Heart right ventricle (tissue), 16 donors: ENCODE data around the gene MOSPD3. TPM values are rescaled to one million over a fixed set of nuclear protein-coding genes. Genes with fewer than 3 reads are reported as not detected.
A peak's percentile ranks its signal among the peaks of the same experiment; 100 is the strongest.

Experiments used
- ATAC-seq, 8 donors: fragments of 200-7000 bp; cut with Tn5 transposase; one replicate each; pipeline ENCODE4 v1.9.1; 2020; ENCODE audit warnings: mild to moderate bottlenecking in 8 of 8, moderate library complexity in 8 of 8, moderate number of reproducible peaks in 1 of 8
- DNase-seq, 2 donors: peaks; one replicate each; pipeline ENCODE4 v3.0.0-alpha.2; 2020
- H3K27ac ChIP-seq, 10 donors: fragments of 200-600 bp; sonication (generic) in 2 of 10; one replicate each; pipeline versions ENCODE4 v1.5.0 to v1.8.0; 2020 to 2022; ENCODE audit warnings: mild to moderate bottlenecking in 3 of 10
- H3K27me3 ChIP-seq, 7 donors: fragments of 200-600 bp; one replicate each; pipeline ENCODE4 v1.8.0; 2021 to 2022; ENCODE audit warnings: mild to moderate bottlenecking in 2 of 7
- H3K36me3 ChIP-seq, 9 donors: fragments of 200-600 bp; sonication (generic) in 1 of 9; one replicate each; pipeline versions ENCODE4 v1.5.0 to v1.8.0; 2020 to 2022; ENCODE audit warnings: mild to moderate bottlenecking in 2 of 9
- H3K4me1 ChIP-seq, 9 donors: fragments of 200-600 bp; sonication (generic) in 1 of 9; one replicate each; pipeline versions ENCODE4 v1.5.0 to v1.8.0; 2020 to 2022; ENCODE audit warnings: mild to moderate bottlenecking in 4 of 9
- H3K4me3 ChIP-seq, 10 donors: fragments of 200-600 bp; sonication (generic) in 2 of 10; one replicate each; pipeline versions ENCODE4 v1.5.0 to v1.8.0; 2020 to 2022; ENCODE audit warnings: mild to moderate bottlenecking in 7 of 10, moderate library complexity in 2 of 10
- H3K9me3 ChIP-seq, 11 donors: fragments of 200-600 bp in 10 of 11; sonication (generic) in 2 of 11; one replicate each; pipeline versions ENCODE4 v1.5.0 to v1.8.0; 2013 to 2022; ENCODE audit warnings: mild to moderate bottlenecking in 2 of 11, control low read depth in 1 of 11, moderate library complexity in 1 of 11
- CTCF ChIP-seq, 9 donors: fragments of 200-600 bp; sonication (generic) in 2 of 9; IDR thresholded peaks; one replicate each; pipeline versions ENCODE4 v1.5.0 to v1.8.0; 2021 to 2022; ENCODE audit warnings: antibody characterized with exemption in 9 of 9, mild to moderate bottlenecking in 5 of 9, moderate library complexity in 1 of 9
- WGBS, 2 donors: extraction: QIAGEN DNeasy Blood & Tissue Kit; methylation state at CpG; one replicate each; pipeline ENCODE4 v1.1.7; 2013; ENCODE audit warnings: inconsistent platforms in 1 of 2; 5-methylcytosine and 5-hydroxymethylcytosine counted together
- intact Hi-C, 10 donors: fragments of 100-400 bp; cut with DNase I; formaldehyde crosslinking; loops; one replicate each; pipeline versions ENCODE4 v1.11.1 to v1.14.2; 2022
- polyA plus RNA-seq, 2 donors: library from polyadenylated mRNA; stranded (reverse); fragments of 200-250 nt; gene quantifications; one replicate each; pipeline ENCODE4 v1.2.3, GENCODE V29; 2013
- total RNA-seq, 10 donors: library from RNA; stranded (reverse); fragmentation: NEBNext Ultra II Directional in 3 of 10; extraction: Animal tissue kit (Norgen Biotek cat#: 25700) in 3 of 10; gene quantifications; one replicate each; pipeline versions ENCODE4 v1.2.1 to v1.2.4, GENCODE V29; 2021 to 2023
- donor health status: Arrhythmogenic right ventricular cardiomyopathy.
- donor health status: ischemic (EF 13 %, LVEDD 7.1; RV severe dilation, severe dysfunction).
- donor health status: healthy with polysubstance abuse.
- donor health status: DM: no; HTN: yes; CAD: no.
- donor health status: DM: no; HTN: no; CAD: no.
- donor health status: ischemic (EF 25% LVEDD 6.9; RV normal size, moderate dysfunction).
- donor health status: ischemic (EF 25% LVEDD 5.7; RV mildly dilated, moderate dysfunction).
- donor health status: healthy.
- donor health status: DM: yes; HTN: yes; CAD: no.
- donor health status: Ischemic cardiomyopathy.
- donor health status: ischemic (EF 35%, LVEDD 5.7; RV mildly dilated, moderate dysfunction).
- donor health status: nonischemic (EF 11% LVEDD 7.7; RV severe dilation, severe dysfunction).
- donor health status: DM: yes; HTN: yes; CAD: no.
- donor health status: PGD.
- donor health status: ischemic (EF 29% LVEDD 5.4; RV normal size, mild dysfunction).
- donor health status: nonischemic (EF 23%, LVEDD 6.1; RV moderate dilation, normal function).

The MOSPD3 gene
- total and polyA plus RNA-seq, 12 donors: 8.0 to 12.6 (median 10.9) TPM

GRCh38 chr7:100571829-100572116, 40.6 kb upstream of the MOSPD3 start:
- Histone ChIP-seq H3K4me3 (no peak overlapping the region), H3K27me3 (peaks cover 0 to 18% (median 0%) of the 10 kb centered on the region in 7 donors), H3K9me3 (no peaks in the 10 kb centered on the region), H3K4me1 (peaks cover 0 to 26% (median 15%) of the 10 kb centered on the region in 9 donors), H3K36me3 (peaks cover 0 to 42% (median 28%) of the 10 kb centered on the region in 9 donors), H3K27ac (no peak overlapping the region)
- TF ChIP-seq CTCF (IDR thresholded peaks at IDR 0.05): no peak
- DNase-seq (no peak), ATAC-seq (no peak)
- 96 to 98% methylated on average over 2 of the region's 2 CpGs for whole genome bisulfite sequencing, 2 donors
- intact Hi-C loops: no loop called here

- WGBS, 2 donors: 83 to 87% methylated on average over 17 to 20 of the region's 20 CpGs
- Histone ChIP-seq H3K36me3 (peaks cover 0 to 48% (median 34%) of the 10 kb centered on the region in 9 donors), H3K27ac (no peak overlapping the region), H3K27me3 (peaks cover 0 to 18% (median 0%) of the 10 kb centered on the region in 7 donors), H3K4me1 (peaks cover 0 to 26% (median 15%) of the 10 kb centered on the region in 9 donors), H3K4me3 (no peak overlapping the region), H3K9me3 (no peaks in the 10 kb centered on the region)
- ATAC-seq (no peak), DNase-seq (no peak)
- no peak for TF ChIP-seq CTCF (IDR thresholded peaks at IDR 0.05)
- intact Hi-C loops: no loop called here
Measured at GRCh38 chr7:100572281-100572948, 39.9 kb upstream of the MOSPD3 start.

GRCh38 chr7:100572949-100573675, 39.2 kb upstream of the MOSPD3 start:
- DNase-seq: no peak
- H3K9me3 ChIP-seq: no peaks in the 10 kb centered on the region
- ATAC-seq: no peak
- H3K4me3 ChIP-seq: no peak overlapping the region
- intact Hi-C loops: no loop called here
- TF ChIP-seq CTCF (IDR thresholded peaks at IDR 0.05): no peak
- H3K27ac ChIP-seq: no peak overlapping the region
- H3K36me3 ChIP-seq: peaks cover 0 to 55% (median 41%) of the 10 kb centered on the region in 9 donors
- H3K4me1 ChIP-seq: peaks cover 0 to 26% (median 15%) of the 10 kb centered on the region in 9 donors
- WGBS, 2 donors: 92 to 93% methylated on average over 24 to 30 of the region's 30 CpGs
- peaks cover 0 to 18% (median 0%) of the 10 kb centered on the region in 7 donors for H3K27me3 ChIP-seq

- Histone ChIP-seq H3K36me3 (peaks cover 4 to 62% (median 49%) of the 10 kb centered on the region in 9 donors), H3K27me3 (peaks cover 0 to 18% (median 0%) of the 10 kb centered on the region in 7 donors), H3K4me3 (no peak within 1 kb of the TSS), H3K27ac (no peak within 1 kb of the TSS), H3K9me3 (no peaks in the 10 kb centered on the region), H3K4me1 (peaks cover 0 to 22% (median 15%) of the 10 kb centered on the region in 9 donors)
- intact Hi-C loops: no loop called here
- ATAC-seq (no peak), DNase-seq (no peak)
- 88 to 92% methylated on average over 51 to 70 of the region's 70 CpGs for WGBS, 2 donors
- peak in 1 of 9 donors; percentile 11 for TF ChIP-seq CTCF (IDR thresholded peaks at IDR 0.05)
Measured at GRCh38 chr7:100573691-100574361, 38.5 kb upstream of the MOSPD3 start, which contains the start of gene SAP25. TSS of gene SAP25 (minus strand) at chr7:100573900. CDS start at chr7:100573742, 158 bp downstream.
